HFFc6 (cell line): ENCODE data around the gene SV2B. TPM values are rescaled to one million over a fixed set of nuclear protein-coding genes. Genes with fewer than 3 reads are reported as not detected.

ENCODE experiments used
- DNase-seq: peaks from one replicate; pipeline ENCODE4 v3.0.0-alpha.2; 2018
- H3K27ac Mint-ChIP-seq: 2 replicates; pipeline ENCODE4 v1.8.0; 2020; ENCODE audit warnings: mild to moderate bottlenecking, mixed read lengths
- H3K27me3 Mint-ChIP-seq: 2 replicates; pipeline ENCODE4 v1.8.0; 2021; ENCODE audit warnings: mild to moderate bottlenecking, moderate library complexity, mixed read lengths; ENCODE audit not compliant: insufficient read depth
- H3K36me3 Mint-ChIP-seq: 2 replicates; pipeline ENCODE4 v1.8.0; 2021; ENCODE audit warnings: low read depth, mixed read lengths
- H3K4me1 Mint-ChIP-seq: 2 replicates; pipeline ENCODE4 v1.8.0; 2020; ENCODE audit warnings: low read depth, mixed read lengths
- H3K4me3 Mint-ChIP-seq: 2 replicates; pipeline ENCODE4 v1.8.0; 2020; ENCODE audit warnings: mild to moderate bottlenecking, moderate library complexity, mixed read lengths
- H3K9me3 Mint-ChIP-seq: 2 replicates; pipeline ENCODE4 v1.8.0; 2020; ENCODE audit warnings: mild to moderate bottlenecking, mixed read lengths
- total RNA-seq, 6 experiments: library from RNA; stranded (reverse); fragmentation: NEBNext Ultra II Directional; extraction: Animal tissue kit (Norgen Biotek cat#: 25700); gene quantifications; 2 replicates in 1 of 6; 3 replicates in 5 of 6; pipeline ENCODE4 v1.2.3, GENCODE V29; 2021
- TF ChIP-seq, protein P1 (sequence below): fragments of 200-600 bp; sonication (generic); IDR thresholded peaks from 2 replicates; pipeline ENCODE4 v1.5.0; 2021; ENCODE audit warnings: antibody characterized with exemption, mild to moderate bottlenecking

The SV2B gene
- total RNA-seq, 6 experiments from 2014 or later: not detected

DNA sequence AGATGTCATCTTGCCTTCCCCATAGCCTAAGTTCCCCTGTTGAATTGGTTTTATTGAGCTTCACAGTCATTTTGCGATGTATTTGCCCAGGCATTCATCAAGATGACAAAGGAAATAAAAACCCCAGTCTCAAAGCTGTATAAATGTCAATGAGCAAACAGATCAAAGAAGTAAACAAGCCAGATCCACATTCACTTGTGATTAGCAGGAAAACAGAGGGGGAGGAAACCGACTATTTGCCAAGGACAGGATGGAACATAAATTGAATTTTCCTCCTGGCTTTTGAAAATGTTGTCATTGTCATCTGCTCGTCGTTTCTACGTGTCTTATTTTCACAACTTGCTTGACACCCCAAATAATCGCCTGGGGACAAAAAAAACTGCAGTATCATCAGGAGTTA lies 83.5 kb downstream of the SV2B start:
- no peak overlapping the region for H3K4me3 Mint-ChIP-seq
- H3K27me3 Mint-ChIP-seq: no peaks in the 10 kb centered on the region
- H3K4me1 Mint-ChIP-seq: no peaks in the 10 kb centered on the region

DNA sequence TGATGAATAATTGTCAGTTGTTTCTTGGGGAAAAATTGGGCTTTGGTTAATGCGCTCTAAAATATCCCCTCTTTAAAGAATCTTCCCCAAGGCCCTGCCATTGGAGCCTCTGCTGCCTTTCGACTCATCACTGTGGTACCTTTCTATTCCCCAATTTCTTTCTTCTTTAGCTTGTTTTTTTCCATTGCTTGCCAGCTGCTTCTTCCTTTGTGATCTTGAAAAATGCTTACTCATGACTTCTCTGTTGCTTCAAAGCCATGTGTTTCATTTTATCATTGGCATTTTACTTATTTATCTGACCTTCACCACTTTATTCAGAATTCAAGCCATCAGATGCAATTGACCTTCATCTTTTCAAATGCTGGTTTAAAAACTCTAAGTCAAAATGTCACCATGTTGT lies 84.4 kb downstream of the SV2B start:
- H3K4me3 Mint-ChIP-seq: no peak overlapping the region
- H3K9me3 Mint-ChIP-seq: peaks cover 14% of the 10 kb centered on the region
- H3K4me1 Mint-ChIP-seq: no peaks in the 10 kb centered on the region
- no peak overlapping the region for H3K27ac Mint-ChIP-seq
- TF ChIP-seq, protein P1, sequence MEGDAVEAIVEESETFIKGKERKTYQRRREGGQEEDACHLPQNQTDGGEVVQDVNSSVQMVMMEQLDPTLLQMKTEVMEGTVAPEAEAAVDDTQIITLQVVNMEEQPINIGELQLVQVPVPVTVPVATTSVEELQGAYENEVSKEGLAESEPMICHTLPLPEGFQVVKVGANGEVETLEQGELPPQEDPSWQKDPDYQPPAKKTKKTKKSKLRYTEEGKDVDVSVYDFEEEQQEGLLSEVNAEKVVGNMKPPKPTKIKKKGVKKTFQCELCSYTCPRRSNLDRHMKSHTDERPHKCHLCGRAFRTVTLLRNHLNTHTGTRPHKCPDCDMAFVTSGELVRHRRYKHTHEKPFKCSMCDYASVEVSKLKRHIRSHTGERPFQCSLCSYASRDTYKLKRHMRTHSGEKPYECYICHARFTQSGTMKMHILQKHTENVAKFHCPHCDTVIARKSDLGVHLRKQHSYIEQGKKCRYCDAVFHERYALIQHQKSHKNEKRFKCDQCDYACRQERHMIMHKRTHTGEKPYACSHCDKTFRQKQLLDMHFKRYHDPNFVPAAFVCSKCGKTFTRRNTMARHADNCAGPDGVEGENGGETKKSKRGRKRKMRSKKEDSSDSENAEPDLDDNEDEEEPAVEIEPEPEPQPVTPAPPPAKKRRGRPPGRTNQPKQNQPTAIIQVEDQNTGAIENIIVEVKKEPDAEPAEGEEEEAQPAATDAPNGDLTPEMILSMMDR: no peak
- no peak for DNase-seq
- peaks cover 3% of the 10 kb centered on the region; the same call in 1 of the 2 replicates for H3K27me3 Mint-ChIP-seq
- H3K36me3 Mint-ChIP-seq: no peaks in the 10 kb centered on the region

More for the DNA sequence above, 83.5 kb downstream of the SV2B start:
- no peaks in the 10 kb centered on the region for H3K36me3 Mint-ChIP-seq
- no peak overlapping the region for H3K27ac Mint-ChIP-seq
- peaks cover 10% of the 10 kb centered on the region for H3K9me3 Mint-ChIP-seq
- TF ChIP-seq, protein P1: no peak
- no peak for DNase-seq

DNA sequence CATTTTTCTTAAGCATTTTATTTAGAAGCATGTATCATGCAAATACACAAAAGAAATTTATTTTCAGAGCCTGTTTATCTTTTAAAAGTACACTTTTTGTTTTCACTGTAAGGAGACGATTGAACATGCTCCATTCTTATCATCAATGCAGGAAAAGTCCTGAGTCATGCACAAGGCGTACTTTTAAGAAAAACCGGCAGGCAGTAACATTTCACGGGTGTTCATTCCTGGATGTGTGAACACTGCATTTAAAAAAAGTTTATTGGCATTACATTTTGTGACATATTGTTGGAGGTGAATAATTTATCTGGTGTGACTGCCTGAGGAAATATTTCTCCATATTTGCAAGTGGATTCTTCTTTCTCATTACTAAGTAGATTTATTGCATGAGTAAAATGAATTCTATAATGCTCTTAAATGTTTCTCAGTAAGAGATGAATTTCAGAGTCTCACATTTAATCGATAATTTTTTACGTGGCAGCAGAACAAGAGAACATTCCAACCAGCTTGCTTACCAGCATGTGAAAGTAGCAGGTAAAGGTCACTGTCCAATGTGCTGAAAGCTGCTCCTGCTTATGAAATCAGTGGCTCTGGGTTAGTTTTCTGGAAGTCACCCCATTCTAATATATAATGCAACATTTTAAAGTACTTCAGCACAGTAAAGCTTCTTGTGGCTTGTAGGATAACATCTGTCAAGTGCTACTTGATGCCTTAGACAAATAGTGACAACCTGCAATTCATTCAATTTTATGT lies 87.0 kb downstream of the SV2B start:
- no peak for DNase-seq
- Mint-ChIP-seq H3K4me3 (no peak overlapping the region), H3K27ac (no peak overlapping the region), H3K36me3 (no peaks in the 10 kb centered on the region), H3K27me3 (peaks cover 3% of the 10 kb centered on the region; the same call in 1 of the 2 replicates), H3K9me3 (peaks cover 26% of the 10 kb centered on the region), H3K4me1 (no peaks in the 10 kb centered on the region)
- TF ChIP-seq, protein P1: no peak

DNA sequence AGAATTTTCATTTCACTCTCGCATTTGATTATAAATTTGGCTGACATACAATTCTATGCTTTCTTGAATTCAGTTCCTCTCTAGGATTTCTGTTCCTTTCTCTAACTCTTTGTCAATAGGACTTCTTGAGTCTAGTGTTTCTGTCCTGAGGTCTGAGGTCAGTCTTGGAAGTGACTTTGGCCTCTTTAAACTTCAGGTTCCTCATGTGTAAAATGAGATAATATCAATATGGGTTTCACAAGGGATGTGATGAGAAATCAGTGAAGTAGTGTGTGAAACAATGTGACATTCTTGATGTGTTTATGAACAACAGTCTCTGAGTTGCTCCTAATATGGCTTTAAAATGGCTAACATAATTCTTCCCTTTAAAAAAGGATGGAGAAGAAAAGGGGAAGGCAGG lies 92.2 kb downstream of the SV2B start:
- H3K27me3 Mint-ChIP-seq: peaks cover 3% of the 10 kb centered on the region; the same call in 1 of the 2 replicates
- H3K4me1 Mint-ChIP-seq: no peaks in the 10 kb centered on the region
- H3K36me3 Mint-ChIP-seq: 0 out of 2 replicates have a peak, but pooled peaks cover 4% of the 10 kb centered on the region
- peaks cover 47% of the 10 kb centered on the region for H3K9me3 Mint-ChIP-seq
- no peak overlapping the region for H3K27ac Mint-ChIP-seq
- no peak for DNase-seq
- TF ChIP-seq, protein P1: no peak
- H3K4me3 Mint-ChIP-seq: no peak overlapping the region

DNA sequence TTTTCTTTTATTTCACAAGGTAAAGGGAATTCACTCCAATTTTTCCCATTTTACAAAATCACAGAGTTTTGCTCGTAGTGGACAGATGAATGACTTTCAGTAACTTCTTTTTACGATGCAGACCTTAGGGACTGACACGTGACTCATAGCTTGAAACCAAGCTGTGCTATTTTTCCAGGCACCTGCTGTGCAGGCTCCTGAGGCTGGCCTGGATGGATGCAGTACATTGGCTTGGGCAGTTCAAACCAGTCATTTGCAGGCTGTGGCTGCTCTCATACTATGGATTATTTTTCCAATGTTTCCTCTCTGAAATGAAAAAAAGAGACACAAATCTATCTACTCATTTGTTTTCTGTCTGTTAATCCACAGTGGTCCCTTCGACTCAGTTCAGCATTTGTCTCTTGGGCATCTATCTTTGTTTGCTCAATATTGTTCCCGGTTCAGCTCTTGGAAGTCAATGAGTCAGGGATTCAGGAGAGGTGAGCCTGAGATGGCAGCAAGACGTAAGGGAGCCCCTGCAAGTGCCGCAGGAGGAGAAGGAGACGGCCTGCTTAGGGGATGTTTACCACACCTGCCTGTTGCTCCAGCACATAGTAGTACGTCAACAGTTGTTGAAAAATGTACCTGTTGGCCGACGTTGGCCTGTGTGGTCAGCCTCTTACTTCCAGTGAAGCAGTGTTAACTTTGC lies 92.8 kb downstream of the SV2B start:
- Mint-ChIP-seq H3K4me3 (no peak overlapping the region), H3K27me3 (peaks cover 3% of the 10 kb centered on the region; the same call in 1 of the 2 replicates), H3K27ac (no peak overlapping the region), H3K4me1 (no peaks in the 10 kb centered on the region), H3K36me3 (0 out of 2 replicates have a peak, but pooled peaks cover 4% of the 10 kb centered on the region), H3K9me3 (peaks cover 47% of the 10 kb centered on the region)
- TF ChIP-seq, protein P1: no peak
- no peak for DNase-seq
